Skeletal muscle tissue (tissue), 4 donors: Measurements from ENCODE around the gene GFRA3. TPM values are rescaled to one million over a fixed set of nuclear protein-coding genes. Genes with fewer than 3 reads are reported as not detected.
A peak's percentile ranks its signal among the peaks of the same experiment; 100 is the strongest.
"Not testable (repeated sequence)": the region's sequence is repeated elsewhere in the genome, so short reads cannot be mapped to it uniquely, and the experiment has no call there.

Experiments
- H3K27ac ChIP-seq: one replicate; pipeline ENCODE4 v1.7.0; 2013; ENCODE audit warnings: mild to moderate bottlenecking, low read depth, low read length, inconsistent platforms
- H3K27me3 ChIP-seq, 3 donors: one replicate each; pipeline ENCODE4 v1.7.0; 2013; ENCODE audit warnings: low read length in 3 of 3; ENCODE audit not compliant: control insufficient read depth in 3 of 3, insufficient read depth in 3 of 3
- H3K36me3 ChIP-seq, 3 donors: one replicate each; pipeline ENCODE4 v1.7.0; 2013; ENCODE audit warnings: low read length in 3 of 3; ENCODE audit not compliant: control insufficient read depth in 3 of 3, insufficient read depth in 3 of 3
- H3K4me1 ChIP-seq, 3 donors: one replicate each; pipeline ENCODE4 v1.7.0; 2013; ENCODE audit warnings: low read length in 3 of 3, mild to moderate bottlenecking in 3 of 3; ENCODE audit not compliant: control insufficient read depth in 3 of 3, insufficient read depth in 3 of 3
- H3K4me3 ChIP-seq, 3 donors: one replicate each; pipeline ENCODE4 v1.7.0; 2013; ENCODE audit warnings: low read length in 3 of 3
- H3K9ac ChIP-seq, 3 donors: one replicate each; pipeline ENCODE4 v1.7.0; 2013; ENCODE audit warnings: low read length in 3 of 3, mild to moderate bottlenecking in 3 of 3, moderate library complexity in 2 of 3, low read depth in 1 of 3
- H3K9me3 ChIP-seq, 3 donors: one replicate each; pipeline ENCODE4 v1.7.0; 2013; ENCODE audit warnings: low read length in 3 of 3; ENCODE audit not compliant: control insufficient read depth in 3 of 3
- total RNA-seq: library from RNA; depleted of rRNA; stranded (reverse); fragments of >200 nt; gene quantifications from one replicate; pipeline ENCODE4 v1.2.3, GENCODE V29; 2014
- donor health status: Osteomylitis.

GFRA3 gene
- total RNA-seq, result 1.0 TPM

GRCh38 chr5:138274189-138274853, at the start of gene GFRA3:
TSS of gene GFRA3 (minus strand) at chr5:138274621. CDS start at chr5:138274424, 197 bp downstream.
- peak within 1 kb of the TSS in 1 of 3 donors; percentile 23 for H3K4me3 ChIP-seq
- H3K4me1 ChIP-seq, result peaks cover 0 to 3% (median 0%) of the 10 kb centered on the region in 3 donors
- no peak within 1 kb of the TSS for H3K9ac ChIP-seq
- H3K27me3 ChIP-seq, result peaks cover 5 to 20% (median 9%) of the 10 kb centered on the region in 3 donors
- no peaks in the 10 kb centered on the region for H3K9me3 ChIP-seq
- no peak within 1 kb of the TSS for H3K27ac ChIP-seq
- no peaks in the 10 kb centered on the region for H3K36me3 ChIP-seq

- H3K9me3 ChIP-seq, H3K27ac ChIP-seq, H3K9ac ChIP-seq, H3K4me3 ChIP-seq, H3K36me3 ChIP-seq, H3K4me1 ChIP-seq, H3K27me3 ChIP-seq: not testable (repeated sequence)
These were observed 43.8 kb upstream of the GFRA3 start for GRCh38 chr5:138318211-138318610.

- no peaks in the 10 kb centered on the region for H3K27me3 ChIP-seq
- H3K9ac ChIP-seq, result no peak overlapping the region
- no peaks in the 10 kb centered on the region for H3K36me3 ChIP-seq
- no peak overlapping the region for H3K4me3 ChIP-seq
- H3K27ac ChIP-seq, result no peak overlapping the region
- no peaks in the 10 kb centered on the region for H3K9me3 ChIP-seq
- H3K4me1 ChIP-seq, result no peaks in the 10 kb centered on the region
These were observed 41.9 kb upstream of the GFRA3 start for GRCh38 chr5:138316355-138316754.

- Histone ChIP-seq H3K9me3 (no peaks in the 10 kb centered on the region), H3K4me3 (no peak overlapping the region), H3K9ac (no peak overlapping the region), H3K36me3 (no peaks in the 10 kb centered on the region), H3K4me1 (no peaks in the 10 kb centered on the region), H3K27me3 (no peaks in the 10 kb centered on the region), H3K27ac (no peak overlapping the region)
These were observed 41.4 kb upstream of the GFRA3 start for GRCh38 chr5:138315751-138316278.

GRCh38 chr5:138305797-138306196, 31.4 kb upstream of the GFRA3 start:
- Histone ChIP-seq H3K9me3 (no peaks in the 10 kb centered on the region), H3K27ac (peak overlapping the region; percentile 56), H3K9ac (peak overlapping the region in 2 of 3 donors; percentile 47 to 50), H3K27me3 (no peaks in the 10 kb centered on the region), H3K4me3 (peak overlapping the region in 1 of 3 donors; percentile 22), H3K4me1 (peaks cover 4 to 7% (median 6%) of the 10 kb centered on the region in 3 donors), H3K36me3 (no peaks in the 10 kb centered on the region)

GRCh38 chr5:138303372-138303771, 29.0 kb upstream of the GFRA3 start:
- no peaks in the 10 kb centered on the region for H3K36me3 ChIP-seq
- no peaks in the 10 kb centered on the region for H3K9me3 ChIP-seq
- no peaks in the 10 kb centered on the region for H3K27me3 ChIP-seq
- no peak overlapping the region for H3K9ac ChIP-seq
- peaks cover 4 to 7% (median 6%) of the 10 kb centered on the region in 3 donors for H3K4me1 ChIP-seq
- H3K4me3 ChIP-seq, result no peak overlapping the region
- no peak overlapping the region for H3K27ac ChIP-seq

- Histone ChIP-seq H3K9ac (no peak overlapping the region), H3K4me1 (no peaks in the 10 kb centered on the region), H3K27me3 (no peaks in the 10 kb centered on the region), H3K27ac (no peak overlapping the region), H3K4me3 (no peak overlapping the region), H3K9me3 (no peaks in the 10 kb centered on the region), H3K36me3 (no peaks in the 10 kb centered on the region)
These were observed 14.9 kb upstream of the GFRA3 start for GRCh38 chr5:138289296-138289695.

GRCh38 chr5:138287246-138287645, 12.8 kb upstream of the GFRA3 start:
- no peak overlapping the region for H3K4me3 ChIP-seq
- H3K9ac ChIP-seq, result no peak overlapping the region
- H3K27ac ChIP-seq, result no peak overlapping the region
- H3K9me3 ChIP-seq, result no peaks in the 10 kb centered on the region
- no peaks in the 10 kb centered on the region for H3K27me3 ChIP-seq
- no peaks in the 10 kb centered on the region for H3K36me3 ChIP-seq
- no peaks in the 10 kb centered on the region for H3K4me1 ChIP-seq

- H3K27ac ChIP-seq, result no peak overlapping the region
- H3K9me3 ChIP-seq, result no peaks in the 10 kb centered on the region
- H3K27me3 ChIP-seq, result no peaks in the 10 kb centered on the region
- H3K4me3 ChIP-seq, result no peak overlapping the region
- H3K36me3 ChIP-seq, result no peaks in the 10 kb centered on the region
- H3K9ac ChIP-seq, result no peak overlapping the region
- H3K4me1 ChIP-seq, result no peaks in the 10 kb centered on the region
These were observed 8.7 kb upstream of the GFRA3 start for GRCh38 chr5:138282920-138283742.

- H3K4me1 ChIP-seq, result no peaks in the 10 kb centered on the region
- no peaks in the 10 kb centered on the region for H3K36me3 ChIP-seq
- H3K9me3 ChIP-seq, result no peaks in the 10 kb centered on the region
- no peak overlapping the region for H3K9ac ChIP-seq
- H3K4me3 ChIP-seq, result no peak overlapping the region
- no peak overlapping the region for H3K27ac ChIP-seq
- H3K27me3 ChIP-seq, result no peaks in the 10 kb centered on the region
These were observed 6.5 kb upstream of the GFRA3 start for GRCh38 chr5:138280915-138281314.
